ENCODE data around the gene ARL17A.
A peak's percentile ranks its signal among the peaks of the same experiment; 100 is the strongest.
"Not testable (repeated sequence)": the region's sequence is repeated elsewhere in the genome, so short reads cannot be mapped to it uniquely, and the experiment has no call there.

The ARL17A gene

GRCh38 chr17:46591332-46591731, 11.8 kb upstream of the ARL17A start:
- H3K4me3 ChIP-seq (ENCODE audit: insufficient read depth in 1 of 2, low read depth in 1 of 2, low read length in 2 of 2); H3K4me1 ChIP-seq (ENCODE audit: control insufficient read depth, insufficient read depth, low read depth, low read length); H4K8ac ChIP-seq (ENCODE audit: low read length); H2AK5ac ChIP-seq (ENCODE audit: low read length, severe bottlenecking); H2BK5ac ChIP-seq (ENCODE audit: low read depth, low read length, poor library complexity, severe bottlenecking); H4K91ac ChIP-seq (ENCODE audit: low read length); H3K18ac ChIP-seq (ENCODE audit: low read depth in 1 of 2, low read length in 2 of 2); H3K9me3 ChIP-seq (ENCODE audit: control insufficient read depth, low read length); H2BK120ac ChIP-seq (ENCODE audit: low read depth, low read length); DNase-seq; H3K23ac ChIP-seq (ENCODE audit: low read length in 2 of 2); H2BK15ac ChIP-seq (ENCODE audit: low read depth, poor library complexity, severe bottlenecking); H3K14ac ChIP-seq (ENCODE audit: low read length in 2 of 2); H3K9ac ChIP-seq (ENCODE audit: low read length); H3K4ac ChIP-seq (ENCODE audit: low read depth in 1 of 2, low read length in 2 of 2); H3K27me3 ChIP-seq (ENCODE audit: control insufficient read depth in 1 of 2, insufficient read depth in 1 of 2, low read length in 2 of 2); H3K27ac ChIP-seq (ENCODE audit: low read length, poor library complexity, severe bottlenecking); H3K4me2 ChIP-seq (ENCODE audit: low read length, poor library complexity, severe bottlenecking); H2BK12ac ChIP-seq (ENCODE audit: low read length in 2 of 2); H3K36me3 ChIP-seq (ENCODE audit: control insufficient read depth in 1 of 2, insufficient read depth in 2 of 2, low read depth in 1 of 2, low read length in 2 of 2); H2AFZ ChIP-seq (ENCODE audit: low read depth, low read length); H3K79me1 ChIP-seq (replicated peaks; ENCODE audit: low read length, poor library complexity, severe bottlenecking): not testable (repeated sequence)
- WGBS = no CpG with 5 or more reads among the region's 7 CpGs

- H2BK12ac ChIP-seq (ENCODE audit: low read length in 2 of 2); H3K14ac ChIP-seq (ENCODE audit: low read length in 2 of 2); H3K36me3 ChIP-seq (ENCODE audit: control insufficient read depth in 1 of 2, insufficient read depth in 2 of 2, low read depth in 1 of 2, low read length in 2 of 2); H4K91ac ChIP-seq (ENCODE audit: low read length); H3K9me3 ChIP-seq (ENCODE audit: control insufficient read depth, low read length); H2BK15ac ChIP-seq (ENCODE audit: low read depth, poor library complexity, severe bottlenecking); H3K79me1 ChIP-seq (replicated peaks; ENCODE audit: low read length, poor library complexity, severe bottlenecking); H4K8ac ChIP-seq (ENCODE audit: low read length); H3K27me3 ChIP-seq (ENCODE audit: control insufficient read depth in 1 of 2, insufficient read depth in 1 of 2, low read length in 2 of 2); H2AFZ ChIP-seq (ENCODE audit: low read depth, low read length); H3K4me2 ChIP-seq (ENCODE audit: low read length, poor library complexity, severe bottlenecking); H3K4me1 ChIP-seq (ENCODE audit: control insufficient read depth, insufficient read depth, low read depth, low read length); H3K9ac ChIP-seq (ENCODE audit: low read length); H2AK5ac ChIP-seq (ENCODE audit: low read length, severe bottlenecking); H2BK5ac ChIP-seq (ENCODE audit: low read depth, low read length, poor library complexity, severe bottlenecking); DNase-seq; H3K4ac ChIP-seq (ENCODE audit: low read depth in 1 of 2, low read length in 2 of 2); H3K4me3 ChIP-seq (ENCODE audit: insufficient read depth in 1 of 2, low read depth in 1 of 2, low read length in 2 of 2); H3K18ac ChIP-seq (ENCODE audit: low read depth in 1 of 2, low read length in 2 of 2); H3K27ac ChIP-seq (ENCODE audit: low read length, poor library complexity, severe bottlenecking); H3K23ac ChIP-seq (ENCODE audit: low read length in 2 of 2); H2BK120ac ChIP-seq (ENCODE audit: low read depth, low read length): not testable (repeated sequence)
- no CpG with 5 or more reads among the region's 95 CpGs for WGBS
Measured at GRCh38 chr17:46590157-46591146, 11.0 kb upstream of the ARL17A start, which contains the start of gene NSF. Gene NSF (plus strand): TSS chr17:46590669. CDS start chr17:46590776, 107 bp downstream.

- not testable (repeated sequence) for H2AFZ ChIP-seq (ENCODE audit: low read depth, low read length); H3K4ac ChIP-seq (ENCODE audit: low read depth in 1 of 2, low read length in 2 of 2); H3K18ac ChIP-seq (ENCODE audit: low read depth in 1 of 2, low read length in 2 of 2); H3K23ac ChIP-seq (ENCODE audit: low read length in 2 of 2); H4K8ac ChIP-seq (ENCODE audit: low read length); H2BK15ac ChIP-seq (ENCODE audit: low read depth, poor library complexity, severe bottlenecking); H3K9me3 ChIP-seq (ENCODE audit: control insufficient read depth, low read length); H3K4me1 ChIP-seq (ENCODE audit: control insufficient read depth, insufficient read depth, low read depth, low read length); H2BK120ac ChIP-seq (ENCODE audit: low read depth, low read length); DNase-seq; H3K4me2 ChIP-seq (ENCODE audit: low read length, poor library complexity, severe bottlenecking); H3K27ac ChIP-seq (ENCODE audit: low read length, poor library complexity, severe bottlenecking); H2BK12ac ChIP-seq (ENCODE audit: low read length in 2 of 2); H3K79me1 ChIP-seq (replicated peaks; ENCODE audit: low read length, poor library complexity, severe bottlenecking); H3K14ac ChIP-seq (ENCODE audit: low read length in 2 of 2); H4K91ac ChIP-seq (ENCODE audit: low read length); H3K4me3 ChIP-seq (ENCODE audit: insufficient read depth in 1 of 2, low read depth in 1 of 2, low read length in 2 of 2); H2BK5ac ChIP-seq (ENCODE audit: low read depth, low read length, poor library complexity, severe bottlenecking); H3K36me3 ChIP-seq (ENCODE audit: control insufficient read depth in 1 of 2, insufficient read depth in 2 of 2, low read depth in 1 of 2, low read length in 2 of 2); H2AK5ac ChIP-seq (ENCODE audit: low read length, severe bottlenecking); H3K9ac ChIP-seq (ENCODE audit: low read length); H3K27me3 ChIP-seq (ENCODE audit: control insufficient read depth in 1 of 2, insufficient read depth in 1 of 2, low read length in 2 of 2)
- no CpG with 5 or more reads among the region's 3 CpGs for WGBS
Measured at GRCh38 chr17:46585444-46585843, 6.0 kb upstream of the ARL17A start.

GRCh38 chr17:46580082-46580481, 591 bp upstream of the ARL17A start:
- H2BK5ac ChIP-seq (ENCODE audit: low read depth, low read length, poor library complexity, severe bottlenecking); H4K8ac ChIP-seq (ENCODE audit: low read length); DNase-seq; H3K9ac ChIP-seq (ENCODE audit: low read length); H3K14ac ChIP-seq (ENCODE audit: low read length in 2 of 2); H3K27ac ChIP-seq (ENCODE audit: low read length, poor library complexity, severe bottlenecking); H3K18ac ChIP-seq (ENCODE audit: low read depth in 1 of 2, low read length in 2 of 2); H3K23ac ChIP-seq (ENCODE audit: low read length in 2 of 2); H3K4me2 ChIP-seq (ENCODE audit: low read length, poor library complexity, severe bottlenecking); H3K4ac ChIP-seq (ENCODE audit: low read depth in 1 of 2, low read length in 2 of 2); H2BK15ac ChIP-seq (ENCODE audit: low read depth, poor library complexity, severe bottlenecking); H3K27me3 ChIP-seq (ENCODE audit: control insufficient read depth in 1 of 2, insufficient read depth in 1 of 2, low read length in 2 of 2); H3K4me1 ChIP-seq (ENCODE audit: control insufficient read depth, insufficient read depth, low read depth, low read length); H2BK12ac ChIP-seq (ENCODE audit: low read length in 2 of 2); H2AK5ac ChIP-seq (ENCODE audit: low read length, severe bottlenecking); H3K9me3 ChIP-seq (ENCODE audit: control insufficient read depth, low read length); H2BK120ac ChIP-seq (ENCODE audit: low read depth, low read length); H3K79me1 ChIP-seq (replicated peaks; ENCODE audit: low read length, poor library complexity, severe bottlenecking); H4K91ac ChIP-seq (ENCODE audit: low read length); H2AFZ ChIP-seq (ENCODE audit: low read depth, low read length); H3K36me3 ChIP-seq (ENCODE audit: control insufficient read depth in 1 of 2, insufficient read depth in 2 of 2, low read depth in 1 of 2, low read length in 2 of 2): not testable (repeated sequence)
- H3K4me3 ChIP-seq (ENCODE audit: insufficient read depth in 1 of 2, low read depth in 1 of 2, low read length in 2 of 2) = peak overlapping the region in 1 of 2 experiments; percentile 61
- no CpG with 5 or more reads among the region's 18 CpGs for WGBS
